HG02763 (cell line): ENCODE data around the gene SAG.

ENCODE experiments used
- ATAC-seq: cut with Tn5 transposase; IDR thresholded peaks from one replicate; pipeline ENCODE4 v1.9.1; 2021; ENCODE audit warnings: mild to moderate bottlenecking, moderate library complexity; ENCODE audit not compliant: unreplicated experiment

SAG gene

DNA sequence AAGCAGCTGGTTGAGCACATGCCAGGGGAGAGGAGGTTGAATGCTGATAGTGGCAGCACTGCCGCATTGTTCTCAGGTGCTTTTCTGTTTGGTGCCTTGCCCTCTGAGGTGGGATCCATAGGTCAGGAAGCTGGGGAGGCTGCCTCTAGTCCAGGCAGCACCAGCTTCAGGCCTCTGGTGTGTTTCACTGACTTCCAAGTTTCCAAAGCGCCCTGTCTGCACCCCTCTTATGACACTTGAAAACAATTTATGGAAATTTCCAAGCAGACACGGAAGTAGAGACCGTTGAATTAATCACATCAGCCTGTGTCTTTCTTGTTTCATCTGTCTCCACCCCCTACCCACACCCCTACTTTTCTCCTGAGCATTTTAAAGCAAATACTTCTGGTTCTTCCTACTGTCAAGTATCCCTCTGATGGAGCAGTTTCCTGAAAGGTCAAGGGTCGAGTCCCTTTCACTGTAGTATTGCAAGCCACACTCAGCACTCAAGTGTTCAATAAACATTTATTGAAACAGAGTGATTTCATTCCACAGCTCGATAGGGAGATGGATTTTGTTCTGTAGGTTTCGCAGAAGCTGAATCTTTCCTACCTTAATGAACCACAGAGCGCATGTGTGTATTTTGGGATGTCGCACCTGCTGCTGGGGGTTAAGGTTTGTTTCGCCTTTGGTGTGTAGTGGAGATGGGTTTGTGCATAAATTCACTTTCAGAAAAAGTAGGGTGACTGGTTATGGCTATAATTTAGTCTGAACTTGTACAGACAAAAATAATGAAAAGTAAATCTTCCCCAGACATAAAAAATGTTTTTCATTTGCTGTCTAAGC is 68.1 kb downstream of the SAG start:
- ATAC-seq = no peak

DNA sequence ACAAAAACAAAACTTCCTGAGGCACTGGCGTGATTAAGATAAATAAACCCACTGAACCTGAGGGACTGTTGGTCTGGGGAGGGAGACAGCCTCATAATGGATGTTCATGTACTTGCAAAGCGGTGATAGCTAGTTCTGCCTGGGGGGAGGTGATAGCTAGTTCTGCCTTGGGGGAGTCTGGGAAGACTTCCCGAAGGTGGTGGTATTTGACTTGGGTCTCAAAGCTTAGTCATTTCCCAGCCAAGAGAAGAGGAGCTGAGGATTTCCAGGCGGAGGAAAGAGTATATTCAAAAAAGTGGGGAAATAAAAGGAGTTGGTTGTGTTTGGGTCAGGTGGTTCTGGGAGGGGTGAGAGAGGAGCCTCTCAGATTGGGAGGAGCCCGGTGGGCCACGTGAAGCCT is 71.4 kb downstream of the SAG start:
- ATAC-seq = no peak

DNA sequence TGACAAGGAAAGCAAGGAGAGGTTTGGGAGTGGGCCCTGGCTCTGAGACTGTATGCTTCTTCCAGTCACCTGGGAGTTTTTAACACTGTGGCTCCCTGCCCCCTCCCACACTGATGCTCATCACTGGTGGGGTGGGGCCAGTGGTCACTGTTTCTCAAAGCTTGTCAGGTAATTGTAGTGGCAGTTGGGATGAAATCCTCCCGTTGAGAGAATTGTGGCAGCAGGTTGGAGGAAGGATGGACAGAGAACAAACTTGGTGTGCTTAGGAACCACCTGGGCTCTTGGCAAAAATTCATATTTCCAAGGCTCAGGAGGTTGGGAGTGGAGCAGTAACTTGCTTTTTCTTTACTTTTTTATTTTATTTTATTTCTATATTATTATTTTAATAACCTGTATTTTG is 71.8 kb downstream of the SAG start:
- no peak for ATAC-seq

DNA sequence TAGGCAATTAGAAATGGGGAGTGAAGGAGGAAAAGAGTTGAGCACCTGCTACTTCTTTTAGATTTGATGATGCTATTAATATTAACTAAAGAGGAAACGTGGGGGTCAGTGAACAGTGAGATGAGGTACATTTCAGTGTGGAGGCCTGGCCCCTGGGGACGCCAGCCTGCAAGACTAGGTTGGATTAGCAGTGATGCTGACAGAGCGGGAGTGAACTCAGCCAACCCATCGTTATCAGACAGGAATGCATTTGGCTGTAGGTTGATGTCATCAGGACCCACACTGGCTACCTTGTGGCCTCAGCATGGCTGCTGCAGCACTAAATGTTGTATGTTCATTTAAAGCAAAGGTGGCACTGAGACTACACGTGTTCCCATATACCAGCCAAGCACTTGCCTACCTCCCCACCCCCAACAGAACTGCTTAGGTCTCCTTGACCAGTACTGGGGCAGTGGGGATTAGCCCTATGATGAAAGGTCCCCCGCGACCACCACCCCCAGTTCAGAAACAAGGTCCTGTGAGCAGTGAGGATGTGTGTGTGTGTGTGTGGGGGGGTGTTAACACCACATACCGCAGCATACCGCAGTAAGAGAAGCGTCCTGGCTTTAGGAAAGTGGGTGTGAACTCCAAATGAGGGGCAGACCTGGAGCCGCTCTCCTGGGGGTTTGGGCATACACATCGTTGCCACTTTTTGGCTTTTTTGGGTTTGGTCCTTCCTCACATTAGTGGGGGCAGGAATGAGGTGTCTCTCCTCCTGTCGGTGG is 72.7 kb downstream of the SAG start:
- no peak for ATAC-seq

DNA sequence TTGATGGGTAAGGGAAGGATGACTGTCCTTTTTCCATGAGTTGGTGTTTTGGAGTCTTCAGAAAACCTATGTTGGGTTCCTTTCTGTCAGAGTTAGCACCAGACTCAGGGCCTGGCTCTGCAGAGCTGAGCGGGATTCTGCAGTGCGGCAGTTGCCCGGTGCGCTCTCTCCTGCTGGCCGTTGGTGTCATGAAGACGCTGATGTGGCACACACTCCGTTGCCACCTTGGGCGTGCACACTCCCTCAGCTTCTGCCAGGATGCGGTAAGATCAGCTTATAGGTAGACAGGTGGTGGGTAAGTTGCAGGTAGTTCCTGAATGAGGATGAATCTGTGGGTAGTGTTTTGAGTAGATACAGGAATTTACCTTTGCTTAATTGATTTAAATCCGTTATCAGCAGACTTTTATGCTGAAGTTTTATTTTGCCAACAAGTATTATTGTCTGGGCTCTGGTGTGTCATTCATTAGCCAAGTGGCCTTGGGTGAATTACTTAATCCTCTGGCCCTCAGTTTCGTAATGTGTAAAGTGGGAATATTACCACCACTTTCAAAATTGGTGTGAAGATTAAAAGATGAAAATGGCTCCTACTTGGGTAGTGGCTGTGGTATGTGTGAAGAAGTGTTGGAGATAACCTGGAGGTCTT is 73.5 kb downstream of the SAG start:
- ATAC-seq = no peak

DNA sequence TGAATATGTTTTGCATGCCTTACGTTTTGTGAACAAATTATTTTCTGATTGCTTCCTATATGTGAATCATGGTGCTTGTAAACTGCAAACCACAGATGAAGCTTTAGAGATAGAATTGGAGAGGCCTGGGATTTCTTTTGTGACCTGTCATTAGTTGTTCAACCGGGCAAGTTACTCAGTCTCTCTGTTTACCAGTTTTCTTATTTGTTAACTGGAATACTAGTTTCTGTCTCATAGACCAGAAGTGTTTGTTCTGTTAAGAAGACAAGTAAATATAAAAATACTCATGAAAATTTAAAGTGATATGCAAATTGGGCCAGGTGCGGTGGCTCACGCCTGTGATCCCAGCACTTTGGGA is 74.0 kb downstream of the SAG start:
- no peak for ATAC-seq

DNA sequence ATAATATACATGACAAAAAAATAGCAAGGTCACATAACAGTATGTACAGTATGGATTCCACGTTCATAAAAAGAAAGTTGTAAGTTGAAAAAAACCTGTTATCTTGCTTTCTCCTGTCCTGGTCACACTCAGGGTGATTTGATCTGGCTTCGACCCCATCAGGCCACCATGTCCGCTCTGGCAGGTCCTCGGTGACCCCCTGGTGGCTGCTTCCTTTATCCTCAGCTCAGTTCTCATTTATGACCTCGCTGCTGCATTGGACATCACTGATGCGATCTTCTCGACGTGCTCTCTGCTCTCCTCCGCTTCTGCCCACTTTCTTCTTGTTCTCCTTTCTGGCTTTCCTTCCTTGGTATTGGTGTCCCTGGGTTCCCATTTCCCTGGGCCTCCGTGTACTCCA is 76.4 kb downstream of the SAG start:
- ATAC-seq = no peak

DNA sequence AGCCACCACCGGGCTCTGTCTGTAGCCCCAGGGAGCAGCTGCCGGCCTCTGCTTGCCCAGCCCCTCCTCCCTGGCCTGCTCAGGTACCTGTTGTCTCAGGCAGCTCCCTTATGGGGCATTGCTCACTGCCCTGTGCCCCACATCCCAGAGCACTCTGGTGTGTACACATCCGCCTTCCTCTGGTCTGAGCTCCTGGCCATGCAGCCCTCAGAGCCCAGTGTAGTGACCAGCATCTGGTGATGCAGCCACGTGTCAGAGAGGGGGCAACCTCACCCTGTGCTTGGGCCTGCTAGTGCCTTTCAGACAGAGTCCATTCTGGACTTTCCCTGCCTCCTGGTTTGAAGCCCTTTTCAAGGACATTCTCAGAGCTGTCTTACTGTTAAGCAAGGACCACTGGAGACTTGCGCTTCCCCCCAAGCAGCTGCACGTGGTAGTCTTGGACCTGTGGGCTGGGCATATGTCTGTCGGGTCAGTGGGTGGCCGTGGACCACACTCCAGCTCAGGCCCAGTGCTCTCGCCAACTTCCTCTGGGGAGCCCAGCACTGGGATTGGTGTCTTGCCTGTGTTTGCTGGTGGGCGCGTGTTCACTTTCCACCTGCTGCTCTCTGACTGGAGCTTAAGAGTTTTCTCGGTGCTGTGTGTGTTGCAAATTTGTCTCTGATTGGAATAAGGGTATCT is 77.3 kb downstream of the SAG start:
- ATAC-seq = no peak

DNA sequence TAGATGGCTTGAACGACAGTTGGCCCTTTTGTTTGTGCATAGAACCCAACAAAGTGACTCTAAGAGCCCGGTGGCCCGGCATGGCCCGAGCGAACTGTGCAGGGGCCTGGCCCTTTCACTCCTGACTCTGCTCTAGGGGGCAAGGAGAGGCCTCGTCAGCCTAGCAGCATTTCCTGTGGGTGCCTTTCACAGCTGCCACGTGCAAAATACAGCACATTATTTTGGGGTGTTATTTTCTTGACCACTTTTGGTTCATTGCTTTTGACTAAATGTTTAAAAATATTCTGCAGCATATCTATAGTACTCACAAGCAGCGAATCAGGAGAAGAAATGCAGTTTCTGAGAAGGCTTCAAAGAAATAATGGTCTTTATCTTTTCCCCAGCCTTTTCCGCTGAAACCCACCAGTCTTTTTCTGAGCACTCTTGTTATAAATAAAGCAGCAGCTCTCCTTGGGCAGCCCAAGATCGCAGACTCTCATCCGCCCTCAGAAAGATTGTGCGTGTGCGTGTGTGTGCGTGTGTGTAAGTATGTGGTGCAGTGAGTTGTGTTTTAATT is 78.0 kb downstream of the SAG start:
- ATAC-seq = peak; percentile 59

DNA sequence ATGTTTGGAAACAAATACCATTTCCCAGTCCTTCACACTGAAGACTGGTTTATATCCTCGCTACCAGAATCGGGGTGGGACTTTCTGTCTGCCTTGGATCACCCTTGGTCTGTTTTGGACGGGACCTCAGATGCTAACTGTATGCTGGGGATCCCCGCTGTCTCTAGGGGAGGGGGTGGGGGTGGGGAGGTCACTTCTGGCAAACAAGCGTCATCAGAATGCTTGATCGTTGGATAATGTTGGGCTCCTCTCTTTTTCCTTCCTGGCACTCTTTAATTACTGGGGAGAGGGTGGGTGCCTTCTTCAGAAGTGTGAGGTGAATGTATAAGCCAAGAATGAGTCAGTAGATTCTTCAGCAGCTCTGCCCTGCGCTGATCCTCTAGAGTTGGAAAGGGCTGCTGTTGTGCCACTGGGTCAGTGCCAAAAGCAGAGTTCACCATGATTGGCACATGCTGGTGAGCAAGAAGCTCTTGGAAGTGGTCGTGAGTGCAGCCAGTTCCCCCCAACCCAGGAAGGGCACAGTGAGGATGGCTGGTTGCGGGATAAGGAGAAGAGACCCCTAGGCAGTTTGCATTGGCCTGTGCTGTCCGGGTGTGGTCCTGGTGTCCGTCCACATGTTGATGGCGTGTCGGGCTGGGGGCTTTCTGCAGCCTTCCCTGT is 78.9 kb downstream of the SAG start:
- ATAC-seq = no peak

DNA sequence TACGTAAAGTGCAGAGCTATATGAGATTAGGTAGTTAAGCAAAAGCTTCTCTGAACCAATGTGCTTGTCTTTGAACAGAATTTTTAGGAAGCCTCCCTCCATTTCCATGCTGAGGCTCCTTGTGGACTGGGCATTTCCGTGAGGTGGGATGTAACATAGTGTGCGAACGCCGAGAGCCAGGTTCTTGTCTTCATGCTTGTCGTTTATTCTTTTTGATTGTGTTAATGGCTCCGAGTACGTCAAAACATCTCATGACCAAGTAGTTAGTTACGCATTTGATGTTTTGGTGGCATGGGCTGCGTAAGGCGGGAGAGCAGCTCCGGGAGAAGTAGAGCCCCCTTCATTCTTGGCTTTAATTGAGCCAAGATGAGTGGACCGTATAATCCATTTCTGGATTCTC is 79.6 kb downstream of the SAG start:
- ATAC-seq = no peak

DNA sequence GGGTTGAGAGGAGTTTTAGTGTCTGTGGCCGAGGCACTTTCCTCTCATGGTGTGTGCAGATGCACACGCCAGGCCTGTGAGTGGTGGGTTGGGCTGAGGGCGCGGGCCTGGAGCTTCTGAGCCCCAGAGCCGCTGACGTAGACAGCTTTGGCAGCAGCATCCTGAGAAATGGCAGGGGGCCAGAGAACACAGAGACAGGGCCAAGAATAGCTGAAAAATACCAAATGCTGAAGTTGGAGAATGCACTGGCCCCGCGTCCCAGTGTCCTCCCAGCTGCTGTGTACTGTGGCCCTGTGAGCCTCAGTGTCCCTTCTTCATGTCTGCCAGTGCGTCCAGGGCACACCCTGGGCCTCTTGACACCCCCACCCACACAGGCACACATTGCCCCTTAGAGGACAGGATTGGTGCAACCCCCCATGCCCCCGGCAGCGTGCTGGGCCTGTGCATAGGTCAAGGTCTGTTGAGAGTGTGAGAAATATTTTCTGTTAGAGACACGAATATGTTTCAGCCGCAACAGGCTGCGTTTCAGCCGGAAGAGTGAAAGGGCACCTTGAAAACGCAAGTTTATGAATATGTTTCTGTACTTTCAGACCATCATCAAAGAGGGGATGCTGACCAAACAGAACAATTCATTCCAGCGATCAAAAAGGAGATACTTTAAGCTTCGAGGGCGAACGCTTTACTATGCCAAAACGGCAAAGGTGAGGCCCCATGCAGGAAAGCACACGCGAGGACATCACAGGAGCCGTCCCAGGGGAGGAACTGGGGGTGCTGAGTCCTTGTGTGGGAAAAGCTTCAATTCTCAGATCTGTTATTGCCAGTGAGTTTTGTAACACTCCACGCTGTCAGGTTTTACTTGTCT is 80.3 kb downstream of the SAG start:
- no peak for ATAC-seq

DNA sequence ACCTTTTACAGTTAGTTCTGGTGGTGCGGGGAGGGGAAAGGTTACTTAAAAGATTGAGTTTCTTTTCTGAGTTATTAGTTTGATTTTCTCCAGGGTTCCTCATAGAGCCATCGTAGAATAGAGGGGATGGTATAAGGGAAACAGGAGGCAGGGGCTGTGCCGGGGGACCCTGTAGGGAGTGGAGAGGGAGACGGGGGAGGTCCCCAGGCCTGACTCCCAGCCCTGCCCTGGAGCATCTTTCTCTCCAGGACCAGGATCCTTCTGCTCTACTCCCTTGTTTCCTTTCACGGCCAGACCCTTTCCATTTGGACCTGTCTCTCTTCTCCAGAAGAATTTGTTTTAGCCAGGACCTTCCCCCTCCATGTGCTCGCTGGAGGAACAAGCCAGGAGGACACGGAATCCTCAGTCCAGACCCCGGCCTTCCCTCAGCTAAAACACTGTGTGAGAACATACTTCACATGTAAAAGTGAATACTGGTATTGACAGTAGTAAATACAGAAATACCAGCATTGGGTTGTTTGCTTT is 82.0 kb downstream of the SAG start:
- no peak for ATAC-seq

DNA sequence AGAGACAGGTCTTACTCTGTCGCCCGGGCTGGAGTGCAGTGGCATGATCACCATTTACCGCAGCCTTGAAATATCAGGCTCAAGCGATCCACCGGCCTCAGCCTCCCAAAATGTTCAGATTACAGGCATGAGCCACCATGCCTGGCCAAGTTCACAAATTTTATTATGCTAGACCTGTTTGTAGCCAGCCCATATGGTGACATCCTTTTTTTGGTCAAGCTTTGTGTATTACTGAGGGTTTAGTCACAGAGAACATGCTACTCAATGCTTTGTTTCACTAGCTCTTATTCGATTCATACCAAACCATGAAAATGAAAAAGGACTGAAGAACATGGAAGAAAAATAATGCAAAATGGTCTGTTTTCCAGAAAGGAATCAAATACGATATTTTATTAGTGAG is 88.1 kb downstream of the SAG start:
- ATAC-seq = no peak
